Colonic mucosa (tissue), 4 donors: ENCODE measurements around the gene RNF217. TPM values are rescaled to one million over a fixed set of nuclear protein-coding genes. Genes with fewer than 3 reads are reported as not detected.

Experiments
- DNase-seq: peaks from one replicate; pipeline ENCODE4 v3.0.0-alpha.2; 2020
- H3K27ac ChIP-seq: fragments of 200-600 bp; one replicate; pipeline ENCODE4 v1.8.0; 2021
- H3K27me3 ChIP-seq: fragments of 200-600 bp; one replicate; pipeline ENCODE4 v1.8.0; 2021
- H3K36me3 ChIP-seq: fragments of 200-600 bp; one replicate; pipeline ENCODE4 v1.8.0; 2021
- H3K4me1 ChIP-seq: fragments of 200-600 bp; one replicate; pipeline ENCODE4 v1.8.0; 2021; ENCODE audit warnings: mild to moderate bottlenecking
- H3K4me3 ChIP-seq: fragments of 200-600 bp; one replicate; pipeline ENCODE4 v1.8.0; 2021
- H3K9ac ChIP-seq, 2 donors: one replicate each; pipeline ENCODE4 v1.7.0; 2013; ENCODE audit warnings: control low read depth in 2 of 2, low read depth in 2 of 2, low read length in 2 of 2
- H3K9me3 ChIP-seq: fragments of 200-600 bp; one replicate; pipeline ENCODE4 v1.8.0; 2021
- CTCF ChIP-seq: fragments of 200-600 bp; IDR thresholded peaks from one replicate; pipeline ENCODE4 v1.8.0; 2022; ENCODE audit warnings: antibody characterized with exemption, mild to moderate bottlenecking
- intact Hi-C: fragments of 100-400 bp; cut with DNase I; formaldehyde crosslinking; loops from one replicate; pipeline ENCODE4 v1.14.1; 2022
- total RNA-seq, 2 donors: library from RNA; stranded (reverse); fragmentation: NEBNext Ultra II Directional in 1 of 2; extraction: Animal tissue kit (Norgen Biotek cat#: 25700) in 1 of 2; gene quantifications; one replicate each; pipeline ENCODE4 v1.2.1, GENCODE V29; 2021
- donor health status: healthy.
- donor health status: DM: no; HTN: no; CAD: no.
- donor health status: DM: no; HTN: no; CAD: no.

The RNF217 gene
- total RNA-seq, 2 donors from 2014 or later, result 9.1 to 20.4 TPM

GRCh38 chr6:125057392-125058246, 95.4 kb downstream of the RNF217 start:
- Histone ChIP-seq H3K4me3 (no peak overlapping the region), H3K36me3 (no peaks in the 10 kb centered on the region), H3K9ac (no peak overlapping the region), H3K9me3 (no peaks in the 10 kb centered on the region), H3K27me3 (no peaks in the 10 kb centered on the region), H3K4me1 (no peaks in the 10 kb centered on the region), H3K27ac (no peak overlapping the region)
- intact Hi-C loops, result no loop called here
- DNase-seq, result no peak
- no peak for TF ChIP-seq CTCF

- intact Hi-C loops, result no loop called here
- no peaks in the 10 kb centered on the region for H3K9me3 ChIP-seq
- no peaks in the 10 kb centered on the region for H3K36me3 ChIP-seq
- H3K27me3 ChIP-seq, result no peaks in the 10 kb centered on the region
- no peak overlapping the region for H3K9ac ChIP-seq
- H3K4me3 ChIP-seq, result no peak overlapping the region
- no peak for DNase-seq
- H3K27ac ChIP-seq, result no peak overlapping the region
- TF ChIP-seq CTCF, result no peak
- no peaks in the 10 kb centered on the region for H3K4me1 ChIP-seq
These were observed 96.3 kb downstream of the RNF217 start for GRCh38 chr6:125058546-125058945.

- Histone ChIP-seq H3K9me3 (no peaks in the 10 kb centered on the region), H3K27ac (no peak overlapping the region), H3K4me3 (no peak overlapping the region), H3K4me1 (no peaks in the 10 kb centered on the region), H3K27me3 (no peaks in the 10 kb centered on the region), H3K36me3 (no peaks in the 10 kb centered on the region), H3K9ac (no peak overlapping the region)
- no peak for DNase-seq
- intact Hi-C loops, result no loop called here
- no peak for TF ChIP-seq CTCF
These were observed 101.1 kb downstream of the RNF217 start for GRCh38 chr6:125063307-125063706.

GRCh38 chr6:125066140-125066539, 103.9 kb downstream of the RNF217 start:
- Histone ChIP-seq H3K4me3 (no peak overlapping the region), H3K9ac (no peak overlapping the region), H3K4me1 (no peaks in the 10 kb centered on the region), H3K36me3 (no peaks in the 10 kb centered on the region), H3K27me3 (no peaks in the 10 kb centered on the region), H3K9me3 (no peaks in the 10 kb centered on the region), H3K27ac (no peak overlapping the region)
- no peak for TF ChIP-seq CTCF
- no peak for DNase-seq
- intact Hi-C loops, result no loop called here

GRCh38 chr6:125066964-125067363, 104.7 kb downstream of the RNF217 start:
- no peak for TF ChIP-seq CTCF
- Histone ChIP-seq H3K4me3 (no peak overlapping the region), H3K36me3 (no peaks in the 10 kb centered on the region), H3K27me3 (no peaks in the 10 kb centered on the region), H3K9me3 (no peaks in the 10 kb centered on the region), H3K27ac (no peak overlapping the region), H3K4me1 (no peaks in the 10 kb centered on the region), H3K9ac (no peak overlapping the region)
- no peak for DNase-seq
- intact Hi-C loops, result no loop called here
